HepG2 (cell line): ENCODE data around the gene TSPAN3. TPM values are rescaled to one million over a fixed set of nuclear protein-coding genes. Genes with fewer than 3 reads are reported as not detected.

Experiments used
- ATAC-seq: fragments of 200-7000 bp; cut with Tn5 transposase; 3 replicates; pipeline ENCODE4 v1.9.1; 2020; ENCODE audit warnings: mild to moderate bottlenecking, moderate library complexity
- BruUV-seq: library from RNA; stranded (reverse); fragments of 400-500 nt; replicated peaks from 2 replicates; lab custom pipeline; 2021; lab: Mats Ljungman, UMichigan
- CTCF ChIA-PET: fragments of 300-600 bp; formaldehyde crosslinking; extraction: SDS; loops from one replicate; lab custom pipeline; 2021; ENCODE audit warnings: low total read pairs, inconsistent platforms, low intra/inter-chr PET ratio; lab: Yijun Ruan, JAX
- POLR2A ChIA-PET: fragments of 350-600 bp; sonication (Branson Sonifier 250); formaldehyde crosslinking; loops from one replicate; lab custom pipeline; 2020; ENCODE audit warnings: antibody characterized with exemption, inconsistent platforms; lab: Yijun Ruan, JAX
- DNase-seq: peaks from one replicate; pipeline ENCODE4 v3.0.0-alpha.2; 2015; ENCODE audit warnings: low spot score
- FAIRE-seq: peaks from 3 replicates; lab custom pipeline; 2011; peaks lifted over from hg19 to GRCh38; lab: Jason Lieb, UNC
- H2AFZ ChIP-seq: one replicate; pipeline ENCODE4 v1.6.1; 2011; ENCODE audit warnings: low read length, inconsistent platforms
- H3K27ac ChIP-seq: fragments of 300-600 bp; 3 replicates; pipeline ENCODE4 v1.8.0; 2011; ENCODE audit warnings: mixed run types, mild to moderate bottlenecking, mixed read lengths, low read length, inconsistent platforms; ENCODE audit not compliant: insufficient read depth; ENCODE audit errors: extremely low read length
- H3K27me3 ChIP-seq, 2 experiments: fragments of 200-600 bp in 1 of 2; 2 replicates in 1 of 2; 3 replicates in 1 of 2; pipeline versions ENCODE4 v1.6.0 to v1.8.0; 2011; ENCODE audit warnings: low read length in 2 of 2, mild to moderate bottlenecking in 2 of 2, moderate library complexity in 2 of 2, inconsistent platforms in 1 of 2; ENCODE audit not compliant: insufficient read depth in 2 of 2, control insufficient read depth in 1 of 2
- H3K36me3 ChIP-seq, 2 experiments: fragments of 200-600 bp in 1 of 2; replicated peaks in 1 of 2; 2 replicates in 1 of 2; 3 replicates in 1 of 2; pipeline versions ENCODE4 v1.5.1 to v1.8.0; 2011; ENCODE audit warnings: low read length in 2 of 2, inconsistent platforms in 1 of 2; ENCODE audit not compliant: insufficient read depth in 2 of 2, control insufficient read depth in 1 of 2
- H3K4me1 ChIP-seq: 2 replicates; pipeline ENCODE4 v1.5.1; 2012; ENCODE audit warnings: low read length, inconsistent platforms; ENCODE audit not compliant: insufficient read depth
- H3K4me2 ChIP-seq: 2 replicates; pipeline ENCODE4 v1.6.0; 2011; ENCODE audit warnings: low read depth, low read length, inconsistent platforms
- H3K4me3 ChIP-seq, 3 experiments: fragments of 200-600 bp in 1 of 3; sonication (generic), shearing (Covaris generic) in 1 of 3; replicated peaks in 1 of 3; 2 replicates each; pipeline ENCODE4 v1.5.1; 2011 to 2016; ENCODE audit warnings: low read length in 3 of 3, inconsistent platforms in 2 of 3, low read depth in 2 of 3, mild to moderate bottlenecking in 2 of 3, control low read depth in 1 of 3, mixed read lengths in 1 of 3; ENCODE audit not compliant: insufficient read depth in 1 of 3
- H3K79me2 ChIP-seq: one replicate; pipeline ENCODE4 v1.6.1; 2011; ENCODE audit warnings: low read length, inconsistent platforms; ENCODE audit not compliant: insufficient read depth
- H3K9ac ChIP-seq: 2 replicates; pipeline ENCODE4 v1.6.0; 2011; ENCODE audit warnings: mild to moderate bottlenecking, low read depth, low read length, inconsistent platforms; ENCODE audit not compliant: insufficient read depth
- H3K9me3 ChIP-seq: 2 replicates; pipeline ENCODE4 v1.5.1; 2012; ENCODE audit warnings: mild to moderate bottlenecking, low read length
- H4K20me1 ChIP-seq: 2 replicates; pipeline ENCODE4 v1.6.0; 2011; ENCODE audit warnings: inconsistent platforms, mild to moderate bottlenecking, low read length, moderate library complexity; ENCODE audit not compliant: insufficient read depth
- HDAC1 ChIP-seq: sonication (generic); formaldehyde crosslinking; IDR thresholded peaks from 2 replicates; pipeline ENCODE4 v1.5.1; 2020; ENCODE audit warnings: mild to moderate bottlenecking, missing genetic modification reagents
- HIVEP1 ChIP-seq: sonication (generic); formaldehyde crosslinking; IDR thresholded peaks from 2 replicates; pipeline ENCODE4 v1.4.0; 2020; ENCODE audit warnings: mild to moderate bottlenecking, missing genetic modification reagents
- TEAD3 ChIP-seq: optimal IDR thresholded peaks from 2 replicates; pipeline ENCODE3; 2016; ENCODE audit warnings: borderline replicate concordance
- WGBS: methylation state at CpG from one replicate; pipeline ENCODE4 v1.1.6; 2017; ENCODE audit warnings: low lambda C conversion rate; 5-methylcytosine and 5-hydroxymethylcytosine counted together
- in situ Hi-C: cut with HindIII; loops from 2 replicates; pipeline ENCODE4 v1.10.0; 2017; ENCODE audit warnings: low pct_unique_long_range_greater_than_20kb; ENCODE audit not compliant: extremely low pct_ligation_motif_present
- intact Hi-C: fragments of 100-400 bp; cut with micrococcal nuclease; formaldehyde crosslinking; loops from one replicate; pipeline ENCODE4 v1.10.0; 2022; ENCODE audit not compliant: unreplicated experiment
- polyA plus RNA-seq, 8 experiments: library from polyadenylated mRNA; depleted of rRNA in 3 of 8; stranded (reverse) in 7 of 8; unstranded in 1 of 8; fragments of >200 nt; fragmentation: Illumina TruSeq in 4 of 8; extraction: Trizol in 4 of 8; gene quantifications; 2 replicates each; pipeline versions ENCODE4 v1.2.1 to v1.2.3, GENCODE V29; 2011 to 2016; ENCODE audit warnings: low read depth in 4 of 8, missing spikeins in 1 of 8, mixed read lengths in 1 of 8; ENCODE audit not compliant: insufficient read depth in 1 of 8
- total RNA-seq, 5 experiments: library from RNA; depleted of rRNA; stranded (reverse); fragments of >200 nt; fragmentation: Illumina TruSeq; extraction: Trizol; gene quantifications; 2 replicates each; pipeline ENCODE4 v1.2.3, GENCODE V29; 2016; ENCODE audit warnings: low read depth in 1 of 5
- TF ChIP-seq, protein P1 (sequence below): sonication (generic); formaldehyde crosslinking; IDR thresholded peaks from 2 replicates; pipeline ENCODE4 v1.5.0; 2020; ENCODE audit warnings: mild to moderate bottlenecking, missing genetic modification reagents, moderate library complexity

TSPAN3 gene
- total and polyA plus RNA-seq, 2 of the 13 experiments (the other 11 are each of a cell fraction or from before 2014, with no cell fraction given), result 167 to 170 TPM

GRCh38 chr15:77029166-77030047, 41.5 kb downstream of the TSPAN3 start:
- WGBS, result 38% methylated on average over 7 of the region's 21 CpGs
- H3K4me2 ChIP-seq, result peak overlapping the region; percentile 97
- H3K4me1 ChIP-seq, result peaks cover 47% of the 10 kb centered on the region
- H3K4me3 ChIP-seq, result peak overlapping the region in 1 of 3 experiments; percentile 81; a peak in 2 of 6 replicates
- no peak overlapping the region for H3K27ac ChIP-seq
- no peaks in the 10 kb centered on the region for H4K20me1 ChIP-seq
- H3K36me3 ChIP-seq, result no peaks in the 10 kb centered on the region
- no peak overlapping the region for H2AFZ ChIP-seq
- ChIA-PET POLR2A (interaction anchor here (1.1 kb wide), 2 partner anchors 42 to 514 kb away, joined by 3 to 4 read pairs; partner anchors contain the start of gene TSPAN3), CTCF (no interaction called here)
- H3K79me2 ChIP-seq, result no peaks in the 10 kb centered on the region
- no peaks in the 10 kb centered on the region for H3K9me3 ChIP-seq
- DNase-seq (no peak), FAIRE-seq (no peak), ATAC-seq (peak; percentile 4; the same call in 1 of the 3 replicates)
- peak; percentile 11; the same call in 1 of the 2 replicates for TF ChIP-seq HDAC1 (CRISPR knock-in tag)
- no peak for TF ChIP-seq HIVEP1 (CRISPR knock-in tag)
- TF ChIP-seq, protein P1, sequence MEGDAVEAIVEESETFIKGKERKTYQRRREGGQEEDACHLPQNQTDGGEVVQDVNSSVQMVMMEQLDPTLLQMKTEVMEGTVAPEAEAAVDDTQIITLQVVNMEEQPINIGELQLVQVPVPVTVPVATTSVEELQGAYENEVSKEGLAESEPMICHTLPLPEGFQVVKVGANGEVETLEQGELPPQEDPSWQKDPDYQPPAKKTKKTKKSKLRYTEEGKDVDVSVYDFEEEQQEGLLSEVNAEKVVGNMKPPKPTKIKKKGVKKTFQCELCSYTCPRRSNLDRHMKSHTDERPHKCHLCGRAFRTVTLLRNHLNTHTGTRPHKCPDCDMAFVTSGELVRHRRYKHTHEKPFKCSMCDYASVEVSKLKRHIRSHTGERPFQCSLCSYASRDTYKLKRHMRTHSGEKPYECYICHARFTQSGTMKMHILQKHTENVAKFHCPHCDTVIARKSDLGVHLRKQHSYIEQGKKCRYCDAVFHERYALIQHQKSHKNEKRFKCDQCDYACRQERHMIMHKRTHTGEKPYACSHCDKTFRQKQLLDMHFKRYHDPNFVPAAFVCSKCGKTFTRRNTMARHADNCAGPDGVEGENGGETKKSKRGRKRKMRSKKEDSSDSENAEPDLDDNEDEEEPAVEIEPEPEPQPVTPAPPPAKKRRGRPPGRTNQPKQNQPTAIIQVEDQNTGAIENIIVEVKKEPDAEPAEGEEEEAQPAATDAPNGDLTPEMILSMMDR (CRISPR knock-in tag), result peak; percentile 36; the same call in 1 of the 2 replicates
- peak; percentile 50 for TF ChIP-seq TEAD3 (CRISPR knock-in tag)
- H3K27me3 ChIP-seq, result peaks cover 7 to 26% of the 10 kb centered on the region in 2 experiments; a peak in 4 of 5 replicates
- no TSS peak for BruUV-seq
- intact Hi-C loops (loop anchor here (5.0 kb wide), 1 partner anchor 127 kb away; no protein-coding TSS in a partner anchor), in situ Hi-C loops (loop anchor here (10.0 kb wide), 1 partner anchor 125 kb away; the partner anchor contains the start of gene SCAPER)
- H3K9ac ChIP-seq, result no peak overlapping the region
